Activated naive CD8-positive, alpha-beta T cell treated with anti-CD3 and anti-CD28 coated beads, Interleukin-2, amount 10 ng/mL, durations not matched to agents 7 days and 5 days (primary cell): ENCODE results near the gene MIPEP. TPM values are rescaled to one million over a fixed set of nuclear protein-coding genes. Genes with fewer than 3 reads are reported as not detected.
"Not testable (repeated sequence)": the region's sequence is repeated elsewhere in the genome, so short reads cannot be mapped to it uniquely, and the experiment has no call there.

ENCODE experiments used
- ATAC-seq: fragments of 150-1000 bp; cut with Tn5 transposase; one replicate; pipeline ENCODE4 v1.10.0; 2021; ENCODE audit warnings: low read depth, moderate library complexity
- POLR2A ChIA-PET: fragments of 350-600 bp; sonication (Branson Sonifier 250); formaldehyde crosslinking; loops from one replicate; lab custom pipeline; 2021; ENCODE audit warnings: antibody characterized with exemption; lab: Charles Lee
- DNase-seq: peaks from one replicate; pipeline ENCODE4 v3.0.0; 2021
- H3K27ac Mint-ChIP-seq: one replicate; pipeline ENCODE4 v1.8.0; 2022; ENCODE audit warnings: mild to moderate bottlenecking, mixed read lengths
- H3K27me3 Mint-ChIP-seq: one replicate; pipeline ENCODE4 v1.8.0; 2022; ENCODE audit warnings: mild to moderate bottlenecking, moderate library complexity, mixed read lengths
- H3K36me3 Mint-ChIP-seq: one replicate; pipeline ENCODE4 v1.8.0; 2021; ENCODE audit warnings: mild to moderate bottlenecking, mixed read lengths
- H3K4me1 Mint-ChIP-seq: one replicate; pipeline ENCODE4 v1.8.0; 2021; ENCODE audit warnings: mixed read lengths
- H3K4me3 Mint-ChIP-seq: one replicate; pipeline ENCODE4 v1.8.0; 2022; ENCODE audit warnings: mild to moderate bottlenecking, moderate library complexity, mixed read lengths
- H3K9me3 Mint-ChIP-seq: one replicate; pipeline ENCODE4 v1.8.0; 2021; ENCODE audit warnings: mixed read lengths
- total RNA-seq, 2 experiments: library from RNA; stranded (reverse); gene quantifications; one replicate each; pipeline ENCODE4 v1.2.3, GENCODE V29; 2021

Gene MIPEP
- total RNA-seq, 2 experiments from 2014 or later: 7.1 to 9.4 TPM

DNA sequence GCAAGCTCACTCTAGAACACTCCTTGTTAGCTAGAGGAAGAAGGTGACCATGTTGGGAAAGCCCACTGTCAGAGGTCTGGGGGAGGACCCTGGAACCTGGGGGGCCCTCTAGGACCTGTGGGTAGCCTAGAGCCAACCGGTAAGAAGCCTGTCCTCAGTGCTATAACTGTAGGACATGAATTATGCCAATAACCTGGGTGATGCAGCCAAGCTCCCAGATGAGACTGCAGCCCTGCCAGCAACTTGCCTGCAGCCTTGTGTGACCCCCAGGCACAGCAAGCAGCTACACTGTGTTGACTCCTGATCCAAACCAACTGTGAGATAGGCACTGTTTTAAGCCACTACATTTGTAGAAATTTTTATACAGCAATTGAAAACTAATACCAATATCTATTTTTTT lies 122.3 kb downstream of the MIPEP start:
- H3K36me3 Mint-ChIP-seq: no peaks in the 10 kb centered on the region
- POLR2A ChIA-PET: no interaction called here
- H3K27me3 Mint-ChIP-seq: no peaks in the 10 kb centered on the region
- H3K9me3 Mint-ChIP-seq: no peaks in the 10 kb centered on the region
- H3K27ac Mint-ChIP-seq: no peak overlapping the region
- ATAC-seq (no peak), DNase-seq (no peak)
- H3K4me1 Mint-ChIP-seq: peaks cover 5% of the 10 kb centered on the region
- H3K4me3 Mint-ChIP-seq: no peak overlapping the region

DNA sequence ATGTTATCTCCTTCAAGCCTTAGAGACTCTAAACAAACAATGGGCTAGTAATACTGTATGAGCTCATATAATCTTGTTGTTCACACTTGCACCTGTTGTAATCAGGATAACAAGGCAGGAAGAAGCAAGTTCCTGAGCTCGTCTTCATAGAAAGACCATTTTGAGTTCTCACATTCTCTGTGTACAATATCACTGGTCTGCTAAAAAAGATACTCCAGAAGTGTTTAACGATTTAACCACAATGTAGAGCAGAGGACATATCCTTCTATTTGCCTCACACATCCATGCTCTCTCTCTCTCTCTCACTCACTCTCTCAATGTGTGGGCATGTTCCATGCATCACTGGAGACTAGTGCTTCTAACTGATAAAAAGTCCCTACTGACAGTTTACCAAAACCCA lies 122.9 kb downstream of the MIPEP start:
- Mint-ChIP-seq H3K27me3 (no peaks in the 10 kb centered on the region), H3K9me3 (no peaks in the 10 kb centered on the region), H3K4me1 (no peaks in the 10 kb centered on the region), H3K4me3 (no peak overlapping the region), H3K27ac (no peak overlapping the region), H3K36me3 (no peaks in the 10 kb centered on the region)
- POLR2A ChIA-PET: no interaction called here
- ATAC-seq (no peak), DNase-seq (no peak)

DNA sequence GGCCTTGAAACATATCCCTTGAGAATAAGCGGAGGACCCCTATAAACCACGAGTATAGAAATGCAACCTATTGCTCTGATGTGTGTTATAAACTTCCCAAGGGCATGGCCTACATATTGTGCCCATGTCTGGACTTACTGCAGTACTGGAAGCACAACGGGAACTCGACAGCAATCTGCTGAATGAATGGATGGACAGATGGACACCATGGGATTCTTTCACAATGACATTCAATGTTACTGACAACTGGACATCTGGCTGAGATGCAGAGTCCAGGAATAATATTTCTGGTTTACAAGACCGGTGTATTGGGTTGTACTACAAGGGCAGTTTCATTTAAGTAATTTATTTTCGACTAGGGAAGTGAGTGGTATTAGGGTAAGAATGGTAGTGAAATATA lies 123.7 kb downstream of the MIPEP start:
- ATAC-seq (no peak), DNase-seq (no peak)
- POLR2A ChIA-PET: no interaction called here
- H3K27me3 Mint-ChIP-seq: no peaks in the 10 kb centered on the region
- H3K4me1 Mint-ChIP-seq: no peaks in the 10 kb centered on the region
- H3K4me3 Mint-ChIP-seq: no peak overlapping the region
- no peaks in the 10 kb centered on the region for H3K36me3 Mint-ChIP-seq
- no peak overlapping the region for H3K27ac Mint-ChIP-seq
- H3K9me3 Mint-ChIP-seq: no peaks in the 10 kb centered on the region

DNA sequence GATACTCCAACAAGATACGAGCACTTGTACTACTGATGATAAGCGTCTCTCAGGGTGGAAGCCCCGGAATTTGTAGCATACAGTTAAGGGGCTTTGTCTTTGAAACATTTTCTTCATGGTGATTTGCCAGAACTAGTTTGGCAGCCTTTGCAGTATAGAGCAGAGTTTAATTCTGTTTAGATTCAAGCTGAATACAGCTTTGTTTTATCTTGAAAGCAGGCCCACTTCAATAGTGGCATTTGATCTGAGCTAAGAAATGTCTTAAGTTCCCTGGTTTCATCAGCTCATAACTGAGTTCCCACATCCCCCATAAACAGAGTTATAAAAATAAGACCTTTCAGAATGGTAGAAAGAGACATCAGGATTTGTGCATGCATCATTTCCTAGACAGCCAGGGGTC lies 125.9 kb downstream of the MIPEP start:
- ATAC-seq (no peak), DNase-seq (no peak)
- no peaks in the 10 kb centered on the region for H3K36me3 Mint-ChIP-seq
- POLR2A ChIA-PET: no interaction called here
- no peaks in the 10 kb centered on the region for H3K9me3 Mint-ChIP-seq
- no peaks in the 10 kb centered on the region for H3K27me3 Mint-ChIP-seq
- no peak overlapping the region for H3K4me3 Mint-ChIP-seq
- H3K4me1 Mint-ChIP-seq: no peaks in the 10 kb centered on the region
- no peak overlapping the region for H3K27ac Mint-ChIP-seq

DNA sequence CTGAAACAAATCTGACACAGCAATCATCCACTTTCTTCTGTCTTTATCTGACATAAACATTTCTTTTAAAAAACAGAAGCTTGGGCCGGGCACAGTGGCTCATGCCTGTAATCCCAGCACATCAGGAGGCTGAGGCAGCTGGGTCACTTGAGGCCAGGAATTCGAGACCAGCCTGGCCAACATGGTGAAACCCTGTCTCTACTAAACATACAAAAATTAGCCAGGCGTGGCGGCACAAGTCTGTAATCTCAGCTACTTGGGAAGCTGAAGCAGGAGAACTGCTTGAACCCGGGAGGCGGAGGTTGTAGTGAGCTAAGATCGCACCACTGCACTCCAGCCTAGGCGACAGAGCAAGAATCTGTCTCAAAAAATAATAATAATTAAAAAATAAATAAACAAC lies 127.4 kb downstream of the MIPEP start:
- H3K4me1 Mint-ChIP-seq, H3K9me3 Mint-ChIP-seq, H3K36me3 Mint-ChIP-seq, H3K27ac Mint-ChIP-seq, H3K4me3 Mint-ChIP-seq, DNase-seq, H3K27me3 Mint-ChIP-seq, ATAC-seq: not testable (repeated sequence)
- POLR2A ChIA-PET: interaction anchor here (0.6 kb wide), 1 partner anchor 61 kb away, joined by 4 read pairs; no protein-coding TSS in a partner anchor

DNA sequence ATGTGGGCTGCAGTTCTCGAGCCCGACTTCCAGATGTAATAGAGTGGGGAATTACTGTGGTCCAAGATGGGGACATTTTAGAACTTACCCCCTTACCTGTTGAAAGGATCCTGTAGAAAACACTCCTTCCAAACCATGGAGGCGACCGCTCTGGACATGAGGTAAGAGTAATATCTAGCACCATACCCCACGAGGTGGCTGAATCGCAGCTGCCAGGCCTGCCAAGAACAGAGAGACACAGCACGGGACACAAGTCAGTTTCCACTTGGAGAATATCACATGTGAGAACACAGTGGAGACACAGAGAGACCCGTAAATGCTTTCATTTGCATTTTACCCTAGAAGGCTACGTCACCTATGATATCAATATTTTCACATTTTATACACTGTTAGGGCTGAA lies 129.2 kb downstream of the MIPEP start:
- Mint-ChIP-seq H3K4me1 (no peaks in the 10 kb centered on the region), H3K36me3 (no peaks in the 10 kb centered on the region), H3K27ac (no peak overlapping the region), H3K4me3 (no peak overlapping the region), H3K9me3 (no peaks in the 10 kb centered on the region), H3K27me3 (no peaks in the 10 kb centered on the region)
- DNase-seq (no peak), ATAC-seq (no peak)
- POLR2A ChIA-PET: no interaction called here

DNA sequence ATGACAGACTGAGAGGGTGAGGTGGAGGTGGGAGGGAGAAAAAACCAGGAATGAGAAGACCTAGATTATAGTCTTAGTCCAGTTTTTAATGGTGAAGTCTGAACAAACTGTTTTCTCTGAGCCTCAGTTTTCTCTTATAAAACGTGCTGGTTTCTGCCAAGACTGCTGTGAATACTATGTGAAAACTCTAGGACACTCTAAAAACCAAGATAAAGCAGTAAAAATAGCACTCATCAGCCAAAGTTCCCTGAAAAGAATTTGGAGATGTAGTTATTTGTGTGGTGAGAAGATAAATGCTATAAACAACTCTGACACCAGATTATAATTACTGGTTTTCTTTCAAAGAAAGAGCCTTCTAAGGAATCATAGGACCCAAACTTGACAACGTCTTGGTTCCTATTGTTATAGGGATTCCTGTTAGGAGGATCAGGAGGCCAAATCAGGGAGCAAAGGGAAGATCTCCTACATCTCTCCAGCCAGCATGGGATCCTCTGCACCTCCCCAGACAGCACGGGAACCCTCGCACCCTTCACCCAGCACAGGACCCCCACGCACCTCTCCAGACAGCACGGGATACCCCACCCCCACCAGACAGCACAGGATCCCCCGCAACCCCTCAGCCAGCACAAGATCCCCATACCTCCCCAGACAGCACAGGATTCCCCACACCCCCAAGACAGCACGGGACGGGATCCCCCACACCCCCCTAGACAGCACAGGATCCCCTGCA lies 130.2 kb downstream of the MIPEP start:
- POLR2A ChIA-PET: no interaction called here
- Mint-ChIP-seq H3K4me3 (no peak overlapping the region), H3K27me3 (no peaks in the 10 kb centered on the region), H3K4me1 (no peaks in the 10 kb centered on the region), H3K36me3 (peaks cover 3% of the 10 kb centered on the region), H3K27ac (no peak overlapping the region), H3K9me3 (no peaks in the 10 kb centered on the region)
- ATAC-seq (no peak), DNase-seq (no peak)

DNA sequence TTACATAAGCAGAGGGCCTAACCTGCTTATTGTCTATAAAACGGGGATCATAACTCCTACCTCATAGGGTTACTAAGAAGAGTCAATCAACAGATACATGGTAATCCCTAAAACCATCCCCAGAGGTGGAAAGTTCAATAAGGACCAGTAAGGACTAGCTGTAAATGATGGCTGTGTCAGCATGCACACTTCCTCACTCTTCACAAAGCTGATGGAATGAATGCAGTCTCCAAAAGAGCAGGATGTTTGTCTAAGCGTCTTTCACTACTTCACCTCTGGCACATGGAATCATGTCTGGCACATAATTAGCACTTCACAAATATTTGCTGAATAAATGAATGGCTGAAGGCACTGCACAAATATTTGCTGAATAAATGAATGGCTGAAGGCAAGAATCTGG lies 134.2 kb downstream of the MIPEP start:
- H3K27me3 Mint-ChIP-seq: no peaks in the 10 kb centered on the region
- no peak overlapping the region for H3K4me3 Mint-ChIP-seq
- no peak for ATAC-seq
- no peaks in the 10 kb centered on the region for H3K9me3 Mint-ChIP-seq
- peaks cover 3% of the 10 kb centered on the region for H3K36me3 Mint-ChIP-seq
- POLR2A ChIA-PET: no interaction called here
- no peak for DNase-seq
- no peak overlapping the region for H3K27ac Mint-ChIP-seq
- peaks cover 2% of the 10 kb centered on the region for H3K4me1 Mint-ChIP-seq

DNA sequence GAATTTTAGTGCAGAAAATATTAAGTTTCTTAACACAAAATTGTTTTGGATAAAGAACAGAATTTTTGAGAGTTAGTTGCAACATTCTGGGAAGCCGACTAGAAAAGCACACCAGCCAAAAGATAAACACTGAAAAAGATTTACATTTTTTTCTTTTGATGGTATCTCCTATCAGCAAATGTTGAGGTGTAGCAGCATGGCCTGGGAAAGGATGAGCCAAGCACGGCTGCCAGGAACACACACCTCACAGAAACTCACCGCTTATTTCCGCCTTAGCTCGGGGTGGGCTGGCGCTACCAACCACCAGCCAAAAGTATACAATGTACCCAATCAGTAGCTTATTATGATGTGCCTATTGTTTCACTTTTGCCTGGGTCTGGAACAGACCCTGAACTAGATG lies 134.7 kb downstream of the MIPEP start:
- H3K4me1 Mint-ChIP-seq: peaks cover 2% of the 10 kb centered on the region
- no peak overlapping the region for H3K27ac Mint-ChIP-seq
- no peak for ATAC-seq
- H3K4me3 Mint-ChIP-seq: no peak overlapping the region
- no peaks in the 10 kb centered on the region for H3K9me3 Mint-ChIP-seq
- peaks cover 3% of the 10 kb centered on the region for H3K36me3 Mint-ChIP-seq
- no peaks in the 10 kb centered on the region for H3K27me3 Mint-ChIP-seq
- DNase-seq: no peak
- POLR2A ChIA-PET: no interaction called here

DNA sequence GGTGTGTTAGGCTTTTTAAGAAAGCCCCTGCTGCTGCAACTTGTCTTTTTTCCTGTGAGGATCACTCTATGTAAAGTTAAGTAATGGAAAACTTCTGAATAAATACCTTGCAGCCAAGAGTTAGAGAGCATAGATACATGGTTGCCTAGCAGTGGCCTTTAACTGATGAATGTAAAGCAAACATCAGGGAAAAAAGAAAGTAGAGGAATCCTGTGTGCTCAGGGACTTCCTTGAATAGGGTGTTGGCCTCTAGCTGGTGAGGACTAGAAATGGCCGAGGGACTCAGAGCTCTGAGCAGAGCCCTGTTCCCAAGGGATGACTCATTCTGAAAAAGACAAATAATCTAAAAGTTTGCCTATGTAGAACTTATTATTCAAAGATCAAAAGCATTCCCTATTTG lies 135.7 kb downstream of the MIPEP start:
- Mint-ChIP-seq H3K27ac (no peak overlapping the region), H3K9me3 (no peaks in the 10 kb centered on the region), H3K27me3 (no peaks in the 10 kb centered on the region), H3K4me1 (peaks cover 2% of the 10 kb centered on the region), H3K4me3 (no peak overlapping the region), H3K36me3 (peaks cover 3% of the 10 kb centered on the region)
- POLR2A ChIA-PET: no interaction called here
- no peak for DNase-seq
- ATAC-seq: no peak

DNA sequence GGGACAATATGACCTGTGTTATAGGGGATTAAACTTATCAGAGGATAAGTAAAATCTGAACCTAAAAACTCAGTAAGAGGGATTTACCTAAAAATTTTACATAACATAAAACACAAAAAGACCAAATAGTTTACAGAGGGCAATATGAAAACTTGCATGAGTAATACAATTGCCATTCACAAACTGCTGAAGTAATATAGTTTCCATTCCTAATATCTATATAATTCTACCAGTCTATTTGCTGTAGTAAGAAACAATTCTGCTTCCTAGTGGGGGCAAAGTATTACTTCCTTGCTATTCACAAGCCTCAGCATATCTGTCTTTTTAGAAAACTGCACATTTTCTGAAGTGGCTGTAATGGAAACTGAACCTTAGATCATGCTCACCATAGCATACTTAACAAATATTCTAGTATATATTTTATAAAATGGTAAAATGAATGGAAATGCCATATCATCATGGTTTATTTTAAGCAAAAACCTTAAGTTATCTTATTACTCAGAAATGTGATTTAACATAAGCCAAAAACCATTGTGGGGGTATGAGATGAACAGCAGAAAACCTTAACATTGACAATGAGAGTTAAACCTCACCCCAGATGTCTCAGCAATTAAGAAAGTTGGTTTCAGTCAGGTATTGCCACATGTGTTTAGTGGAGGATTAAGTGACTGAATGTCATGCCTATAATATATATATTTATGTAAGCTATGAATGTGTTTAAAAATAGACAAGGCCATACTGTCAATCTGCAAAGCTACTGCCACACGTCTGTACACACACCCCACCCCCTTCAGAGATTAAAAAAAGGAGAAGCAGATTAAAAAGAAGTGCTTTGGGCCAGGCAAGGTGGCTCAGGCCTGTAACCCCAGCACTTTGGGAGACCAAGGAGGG lies 136.8 kb downstream of the MIPEP start:
- ATAC-seq (no peak), DNase-seq (no peak)
- Mint-ChIP-seq H3K27ac (no peak overlapping the region), H3K36me3 (peaks cover 3% of the 10 kb centered on the region), H3K9me3 (no peaks in the 10 kb centered on the region), H3K4me1 (peaks cover 2% of the 10 kb centered on the region), H3K4me3 (no peak overlapping the region), H3K27me3 (no peaks in the 10 kb centered on the region)
- POLR2A ChIA-PET: no interaction called here

DNA sequence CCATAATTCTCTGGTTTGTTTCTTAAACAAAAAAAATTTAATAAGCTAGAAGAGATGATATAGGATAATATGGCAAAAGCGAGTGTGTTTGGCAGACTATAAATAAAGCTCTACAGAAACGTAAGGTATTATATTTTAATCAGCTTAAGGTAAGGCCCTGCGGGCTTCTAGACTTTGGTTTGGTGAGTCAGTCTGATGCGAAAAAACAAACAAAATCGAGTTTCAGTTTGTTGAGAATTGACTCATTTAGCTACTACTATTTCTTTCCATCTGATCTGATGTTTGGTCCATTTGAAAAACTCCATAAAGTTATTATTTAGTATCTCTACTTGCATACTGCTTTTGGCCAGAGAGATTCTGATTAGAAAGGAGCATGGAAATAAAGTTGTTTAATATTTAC lies 138.0 kb downstream of the MIPEP start:
- H3K9me3 Mint-ChIP-seq: no peaks in the 10 kb centered on the region
- peaks cover 3% of the 10 kb centered on the region for H3K36me3 Mint-ChIP-seq
- POLR2A ChIA-PET: no interaction called here
- H3K4me1 Mint-ChIP-seq: peaks cover 2% of the 10 kb centered on the region
- DNase-seq (no peak), ATAC-seq (no peak)
- H3K4me3 Mint-ChIP-seq: no peak overlapping the region
- no peaks in the 10 kb centered on the region for H3K27me3 Mint-ChIP-seq
- H3K27ac Mint-ChIP-seq: no peak overlapping the region

DNA sequence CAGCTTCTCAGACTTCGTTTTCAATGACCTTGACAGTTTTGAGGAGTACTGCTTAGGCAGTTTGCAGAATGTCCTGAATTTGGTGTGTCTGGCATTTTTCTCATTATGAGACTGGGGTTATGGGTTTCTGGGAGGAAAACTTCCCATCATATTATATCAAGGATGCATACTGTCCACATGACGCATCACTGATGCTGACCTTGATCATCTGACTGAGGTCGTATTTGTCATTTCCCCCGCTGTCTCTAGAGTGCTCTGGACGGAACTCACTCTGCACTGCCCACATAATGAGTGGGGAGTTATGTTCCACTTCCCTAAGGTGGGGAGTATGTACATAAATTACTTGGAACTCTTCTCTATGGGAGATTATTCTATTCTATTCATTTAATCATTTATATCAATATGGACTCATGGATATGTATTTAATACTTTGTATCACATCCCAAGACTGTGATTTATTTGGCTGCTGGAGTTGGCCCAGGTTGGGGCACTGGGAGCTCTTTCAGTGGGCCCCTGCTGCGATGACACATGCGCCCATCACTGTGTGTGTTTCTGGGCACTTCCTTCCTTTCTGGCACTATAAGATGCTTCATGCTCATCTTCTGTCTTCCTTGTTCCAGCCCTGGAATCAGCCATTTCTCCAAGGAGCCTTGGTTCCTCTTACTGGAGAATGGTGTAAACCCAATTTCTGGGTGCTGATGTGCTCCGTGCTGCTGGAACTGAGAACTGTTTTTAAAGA lies 138.6 kb downstream of the MIPEP start:
- ATAC-seq: no peak
- H3K27me3 Mint-ChIP-seq: no peaks in the 10 kb centered on the region
- no peak overlapping the region for H3K4me3 Mint-ChIP-seq
- no peaks in the 10 kb centered on the region for H3K9me3 Mint-ChIP-seq
- peaks cover 3% of the 10 kb centered on the region for H3K36me3 Mint-ChIP-seq
- no peak for DNase-seq
- peaks cover 2% of the 10 kb centered on the region for H3K4me1 Mint-ChIP-seq
- H3K27ac Mint-ChIP-seq: no peak overlapping the region
- POLR2A ChIA-PET: no interaction called here
